Left kidney (tissue), 2 donors: ENCODE results near the gene TSPYL6. TPM values are rescaled to one million over a fixed set of nuclear protein-coding genes. Genes with fewer than 3 reads are reported as not detected.
A peak's percentile ranks its signal among the peaks of the same experiment; 100 is the strongest.

Experiments used
- DNase-seq: peaks from one replicate; pipeline ENCODE4 v3.0.0-alpha.2; 2013
- polyA plus RNA-seq: library from polyadenylated mRNA; unstranded; fragments of 120-200 nt; gene quantifications from one replicate; pipeline ENCODE4 v1.2.1, GENCODE V29; 2013; ENCODE audit not compliant: insufficient read length

TSPYL6 gene
- polyA plus RNA-seq, 1 donor: 0.13 TPM

GRCh38 chr2:54258166-54258565 lies 2.1 kb upstream of the TSPYL6 start:
- no peak for DNase-seq

GRCh38 chr2:54255230-54256090 lies 569 bp downstream of the TSPYL6 start:
- no peak for DNase-seq

- no peak for DNase-seq
Measured at GRCh38 chr2:54254180-54254579, 1.8 kb downstream of the TSPYL6 start.

- DNase-seq: no peak
Measured at GRCh38 chr2:54249629-54250028, 6.4 kb downstream of the TSPYL6 start.

GRCh38 chr2:54247115-54247514 lies 8.9 kb downstream of the TSPYL6 start:
- no peak for DNase-seq

- DNase-seq: no peak
Measured at GRCh38 chr2:54240515-54241469, 15.2 kb downstream of the TSPYL6 start.

- DNase-seq: no peak
Measured at GRCh38 chr2:54239427-54239826, 16.6 kb downstream of the TSPYL6 start.

GRCh38 chr2:54237428-54237827 lies 18.6 kb downstream of the TSPYL6 start:
- no peak for DNase-seq

GRCh38 chr2:54233832-54234649 lies 22.0 kb downstream of the TSPYL6 start:
- DNase-seq: no peak

- no peak for DNase-seq
Measured at GRCh38 chr2:54228945-54229344, 27.1 kb downstream of the TSPYL6 start.

- DNase-seq: no peak
Measured at GRCh38 chr2:54227798-54228197, 28.2 kb downstream of the TSPYL6 start.

GRCh38 chr2:54226260-54226659 lies 29.8 kb downstream of the TSPYL6 start:
- DNase-seq: no peak

GRCh38 chr2:54224997-54225396 lies 31.0 kb downstream of the TSPYL6 start:
- DNase-seq: no peak

GRCh38 chr2:54213082-54213481 lies 42.9 kb downstream of the TSPYL6 start:
- DNase-seq: no peak

GRCh38 chr2:54212456-54212855 lies 43.6 kb downstream of the TSPYL6 start:
- no peak for DNase-seq

GRCh38 chr2:54209379-54209778 lies 46.6 kb downstream of the TSPYL6 start:
- no peak for DNase-seq

GRCh38 chr2:54208364-54209240 lies 47.4 kb downstream of the TSPYL6 start:
- peak; percentile 25 for DNase-seq

GRCh38 chr2:54207666-54208195 lies 48.3 kb downstream of the TSPYL6 start:
- peak; percentile 11 for DNase-seq

GRCh38 chr2:54206596-54206995 lies 49.4 kb downstream of the TSPYL6 start:
- peak; percentile 34 for DNase-seq

GRCh38 chr2:54204476-54204875 lies 51.6 kb downstream of the TSPYL6 start:
- no peak for DNase-seq
